Stimulated activated CD4-positive, alpha-beta T cell treated with anti-CD3 and anti-CD28 coated beads, Interleukin-2, amount 100 ng/mL, for 24 hours (primary cell): ENCODE data around the gene ADCY5.

Source experiments
- DNase-seq, 2 donors: peaks; one replicate each; pipeline ENCODE4 v3.0.0-alpha.2; 2020

Gene ADCY5

DNA sequence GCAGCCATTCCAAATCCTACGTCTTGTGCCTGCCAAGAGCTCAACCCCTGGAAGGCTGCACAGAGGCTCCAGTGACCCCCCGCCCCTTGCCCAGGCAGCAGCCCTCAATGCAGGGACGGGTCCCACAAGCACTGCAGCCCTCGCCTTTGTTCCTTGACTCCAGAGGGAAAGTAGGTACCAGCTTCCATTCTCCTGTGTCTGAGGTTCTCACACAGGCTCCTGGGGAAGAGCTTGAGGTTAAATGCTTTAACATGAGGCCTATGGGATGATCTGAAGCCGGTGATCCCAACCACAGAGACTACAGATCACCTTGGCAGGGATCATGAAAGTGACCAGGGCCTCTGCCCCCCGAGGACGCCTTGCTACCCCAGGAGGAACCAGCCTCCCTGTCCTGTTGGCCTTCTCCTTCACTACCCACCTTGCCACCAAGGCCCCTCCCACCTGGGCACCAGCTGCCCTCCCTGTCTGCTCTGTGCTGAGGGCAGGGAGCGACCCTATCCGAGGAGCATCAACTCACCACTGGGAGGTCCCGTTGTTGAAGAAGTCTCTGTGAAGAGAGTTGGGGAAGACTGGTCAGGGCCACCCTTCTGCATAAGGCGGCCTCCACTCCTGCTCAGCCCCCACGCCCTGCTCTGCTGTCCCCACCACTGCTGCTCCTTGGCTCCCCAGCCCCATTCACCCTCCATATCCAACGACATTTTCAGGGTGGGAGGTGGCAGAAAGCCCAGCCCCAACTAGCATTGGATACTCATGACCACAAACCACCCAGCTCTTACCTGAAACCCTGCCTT lies 151.9 kb downstream of the ADCY5 start:
- DNase-seq: no peak

DNA sequence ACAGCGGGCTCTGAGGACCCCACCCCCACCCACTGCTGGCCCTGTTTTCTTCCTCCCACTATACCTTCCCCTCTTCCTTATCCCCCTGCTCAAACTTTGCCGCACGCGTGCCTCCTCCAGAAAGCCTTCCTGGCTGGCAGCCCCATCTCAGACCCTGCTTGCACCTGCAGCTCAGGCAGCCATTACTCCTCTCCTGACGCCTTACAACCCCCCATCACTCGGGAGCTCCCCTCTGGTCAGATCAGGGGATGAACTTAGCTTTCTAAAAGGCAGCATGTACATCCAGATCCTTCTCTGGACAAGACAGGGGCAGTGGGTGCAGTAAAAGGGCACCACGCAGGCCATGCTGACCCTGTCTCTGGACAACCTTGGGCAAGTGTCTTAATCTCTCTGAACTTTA lies 152.6 kb downstream of the ADCY5 start:
- DNase-seq: no peak

GRCh38 chr3:123295901-123296250 lies 153.0 kb downstream of the ADCY5 start:
- no peak for DNase-seq

- DNase-seq: no peak
These were observed 153.6 kb downstream of the ADCY5 start for GRCh38 chr3:123295171-123295900.

GRCh38 chr3:123294296-123294938 lies 154.5 kb downstream of the ADCY5 start:
- no peak for DNase-seq

GRCh38 chr3:123292321-123293310 lies 156.3 kb downstream of the ADCY5 start:
- no peak for DNase-seq

DNA sequence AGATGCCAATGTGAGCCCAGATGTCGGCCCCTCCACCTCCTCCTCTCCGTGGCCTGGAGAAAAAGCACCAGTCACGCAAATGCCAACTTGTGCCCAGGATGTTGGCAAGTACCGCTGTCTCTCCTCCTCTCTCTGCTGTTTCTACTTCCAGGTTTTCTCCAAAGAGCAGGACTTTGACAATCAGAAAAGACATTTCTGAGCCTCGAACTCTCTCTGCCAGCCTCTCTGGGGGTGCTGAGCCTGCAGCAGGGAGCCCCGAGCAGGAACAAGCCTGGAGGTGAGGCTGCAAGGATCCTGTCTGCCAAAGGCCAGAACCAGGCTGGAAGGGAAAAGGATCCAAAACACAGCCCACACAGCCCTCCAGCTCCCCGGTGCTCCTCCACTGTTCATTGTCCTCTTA lies 157.5 kb downstream of the ADCY5 start:
- no peak for DNase-seq

DNA sequence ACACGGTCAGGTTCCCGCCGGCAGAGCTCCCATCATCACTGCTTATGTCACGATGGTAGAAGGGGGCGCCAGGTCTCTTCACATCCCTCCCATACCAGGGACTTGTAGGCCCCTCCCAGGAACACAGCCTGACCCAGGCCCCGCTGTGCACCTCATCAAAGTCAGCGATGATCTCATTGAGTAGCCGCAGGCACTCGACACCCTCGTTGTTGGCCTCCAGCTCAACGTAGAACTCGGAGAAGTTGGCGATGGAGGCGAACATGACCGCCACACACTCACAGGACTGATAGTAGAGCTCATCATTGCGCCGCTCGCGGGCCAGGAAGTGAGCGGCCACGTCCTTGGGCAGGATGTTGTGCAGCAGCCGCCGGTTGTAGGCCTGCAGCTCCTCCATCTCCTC lies 157.9 kb downstream of the ADCY5 start:
- DNase-seq: no peak

GRCh38 chr3:123290107-123290930 lies 158.6 kb downstream of the ADCY5 start:
- DNase-seq: peak in 1 of 2 donors; percentile 8

DNA sequence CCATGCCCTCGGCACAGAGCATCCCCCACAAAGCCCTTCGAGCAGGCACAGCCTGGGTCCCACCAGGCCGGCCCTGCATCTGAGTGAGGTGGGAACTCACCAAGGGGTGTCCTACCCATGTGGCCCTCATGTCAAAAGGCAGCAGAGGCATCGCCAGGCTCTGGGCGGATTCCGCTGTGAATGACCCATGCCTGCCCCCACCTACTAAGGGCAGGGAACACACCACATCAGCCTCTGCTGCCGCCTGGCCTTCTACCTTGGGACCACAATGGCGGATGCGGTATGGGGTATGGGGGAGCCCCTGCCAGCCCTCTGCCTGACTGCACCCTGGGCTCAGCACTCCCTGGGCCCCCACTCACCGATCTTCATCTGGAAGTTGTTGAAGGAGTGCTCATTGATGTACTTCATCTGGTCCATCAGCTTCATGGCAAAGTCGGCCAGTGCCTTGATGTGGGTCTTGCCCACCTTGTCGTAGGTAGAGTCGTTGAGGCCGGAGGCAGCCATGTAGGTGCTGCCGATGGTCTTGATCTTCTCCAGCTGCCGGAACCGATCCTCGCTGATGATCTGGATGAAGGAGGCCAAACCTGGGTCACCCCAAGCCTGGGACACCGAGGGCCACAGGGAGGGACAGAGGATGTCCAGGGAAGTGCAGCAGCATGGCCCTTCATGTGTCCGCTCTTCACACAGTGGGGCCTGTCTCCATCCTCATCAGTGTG lies 159.3 kb downstream of the ADCY5 start:
- DNase-seq: peak in 1 of 2 donors; percentile 8

DNA sequence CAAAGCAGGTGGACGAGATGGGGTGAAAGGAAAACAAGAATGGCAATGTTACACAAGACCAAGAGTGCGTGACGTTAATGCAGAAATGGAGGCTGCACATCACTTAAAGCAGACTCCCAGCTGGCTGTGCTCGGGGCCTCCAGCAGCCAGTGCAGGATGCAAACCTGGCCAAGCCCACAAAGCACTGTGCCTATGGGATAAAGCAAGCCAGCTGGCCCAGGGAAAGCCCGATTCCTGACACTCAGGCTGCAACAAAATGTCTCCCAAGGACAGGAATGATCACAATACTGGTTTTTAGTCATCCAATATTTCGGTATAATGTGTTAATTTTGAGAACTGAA lies 161.0 kb downstream of the ADCY5 start:
- DNase-seq: no peak

GRCh38 chr3:123287051-123287961 lies 161.6 kb downstream of the ADCY5 start:
- DNase-seq: peak in 1 of 2 donors; percentile 8

- DNase-seq: peak; percentile 35 to 36
These were observed 162.4 kb downstream of the ADCY5 start for GRCh38 chr3:123286308-123287023.

DNA sequence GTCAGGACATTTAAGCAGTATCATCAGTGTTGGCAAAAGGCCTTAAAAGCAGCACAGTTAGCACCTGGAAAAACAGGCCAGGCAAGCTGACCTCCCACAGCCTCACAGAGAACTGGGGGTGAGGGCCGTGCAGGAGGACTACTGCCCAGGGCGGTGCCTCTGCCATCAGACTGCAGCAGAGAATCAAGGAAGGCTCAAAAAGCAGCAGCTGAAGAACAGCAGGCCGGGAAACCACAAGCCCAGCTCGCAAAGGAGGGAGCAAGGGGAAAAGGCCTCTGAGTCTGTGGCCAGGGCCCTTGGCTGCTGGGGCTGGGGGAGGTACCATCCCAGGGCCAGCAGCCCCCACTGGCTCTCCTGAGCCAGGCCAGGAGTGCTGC lies 163.0 kb downstream of the ADCY5 start:
- DNase-seq: peak in 1 of 2 donors; percentile 13

GRCh38 chr3:123285479-123285878 lies 163.4 kb downstream of the ADCY5 start:
- DNase-seq: no peak

DNA sequence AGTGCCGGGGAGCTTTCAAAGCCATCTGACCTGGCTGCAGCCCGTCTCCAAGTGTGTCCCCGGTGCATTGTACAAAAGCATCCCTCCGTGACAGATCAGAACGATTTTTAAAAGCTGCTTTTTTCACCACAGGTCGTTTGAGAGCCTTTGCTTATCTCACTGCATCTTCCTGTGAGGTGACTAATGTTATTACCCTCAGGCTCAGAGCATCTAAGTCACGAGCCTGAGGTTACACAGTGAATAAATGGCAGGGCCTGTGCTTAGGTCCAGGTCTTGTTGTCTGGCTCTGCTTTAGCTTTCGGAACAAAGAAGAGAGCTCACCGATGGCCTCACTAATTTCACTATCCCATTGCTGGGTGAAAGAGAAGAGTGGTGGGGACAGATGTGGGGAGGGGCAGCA lies 163.8 kb downstream of the ADCY5 start:
- DNase-seq: no peak

DNA sequence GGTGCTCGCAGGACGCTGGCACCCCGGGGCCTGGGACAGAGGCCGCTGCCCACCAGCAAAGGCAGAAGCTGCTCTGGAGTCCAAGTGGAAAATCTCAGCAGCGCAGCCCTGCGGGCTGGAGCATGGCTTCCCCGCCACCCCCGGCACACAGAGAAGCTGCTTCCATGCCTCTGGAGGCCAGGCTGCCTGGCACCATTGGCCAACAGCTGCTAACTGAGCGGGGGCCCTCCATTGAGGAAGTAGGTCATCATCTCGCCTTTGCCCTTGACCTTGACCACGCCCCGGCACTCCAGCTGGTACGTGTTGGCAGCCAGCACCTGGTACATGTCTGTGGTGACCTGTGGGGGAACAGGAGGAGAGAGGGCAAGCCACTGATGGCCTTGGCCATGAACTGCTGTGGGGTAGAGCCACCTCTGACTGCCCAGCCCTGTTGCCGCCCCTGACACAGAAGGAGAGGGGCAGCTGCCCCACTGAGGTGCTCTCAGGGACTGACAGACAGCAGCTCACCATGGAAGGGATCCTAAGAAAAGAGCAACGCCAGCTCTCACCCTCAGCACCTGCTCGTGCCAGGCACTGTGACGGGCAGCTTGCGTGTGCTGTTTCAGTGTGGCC lies 164.4 kb downstream of the ADCY5 start:
- no peak for DNase-seq

DNA sequence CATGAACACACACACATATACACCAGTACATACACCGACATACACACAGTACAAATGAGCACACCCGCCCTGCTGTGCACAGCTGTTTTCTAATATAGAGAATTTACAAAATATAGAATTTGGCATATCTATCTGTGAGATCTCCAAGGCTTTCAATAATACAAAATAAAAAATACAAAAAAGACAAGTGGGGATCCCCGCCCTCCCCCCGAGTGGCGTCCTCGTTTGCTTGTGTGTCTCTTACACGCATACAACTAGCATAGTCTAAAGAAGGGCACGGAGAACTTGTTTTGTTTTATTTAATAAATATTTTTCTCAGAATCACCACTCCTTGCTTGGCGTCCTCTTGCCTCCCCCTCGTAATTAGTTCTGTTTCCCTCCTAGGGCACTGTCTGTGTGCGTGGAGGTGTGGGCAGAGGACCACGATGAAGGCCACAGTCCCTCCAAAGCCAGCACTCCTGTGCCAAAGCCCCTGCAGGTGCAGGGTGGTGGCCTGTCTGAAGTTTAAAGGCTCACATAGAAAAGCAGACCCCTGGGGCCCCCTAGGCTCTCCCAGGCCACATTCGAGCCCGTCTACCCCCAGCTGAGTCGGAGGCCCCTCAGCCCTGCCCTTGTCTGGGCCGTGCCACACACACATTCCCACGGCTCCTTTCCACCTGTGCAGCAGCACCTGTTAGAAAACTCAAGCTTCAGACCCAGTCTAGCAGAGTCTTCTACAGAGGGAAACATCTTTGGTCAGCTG lies 165.1 kb downstream of the ADCY5 start:
- DNase-seq: no peak
